Right lobe of liver (tissue), 6 donors: ENCODE data around the gene COL4A1. TPM values are rescaled to one million over a fixed set of nuclear protein-coding genes. Genes with fewer than 3 reads are reported as not detected.

ENCODE experiments used
- ATAC-seq, 4 donors: fragments of 200-7000 bp; cut with Tn5 transposase; one replicate each; pipeline ENCODE4 v1.9.1; 2020; ENCODE audit warnings: mild to moderate bottlenecking in 4 of 4, moderate library complexity in 4 of 4
- DNase-seq, 3 donors: peaks; one replicate each; pipeline ENCODE4 v3.0.0-alpha.2; 2020
- H3K27ac ChIP-seq, 3 donors: fragments of 200-600 bp; one replicate each; pipeline ENCODE4 v1.8.0; 2022
- H3K27me3 ChIP-seq, 2 donors: fragments of 200-600 bp; one replicate each; pipeline ENCODE4 v1.8.0; 2022
- H3K36me3 ChIP-seq, 4 donors: fragments of 200-600 bp; sonication (generic) in 1 of 4; one replicate each; pipeline versions ENCODE4 v1.5.1 to v1.8.0; 2017 to 2022; ENCODE audit warnings: control low read depth in 1 of 4
- H3K4me1 ChIP-seq, 4 donors: fragments of 200-600 bp; sonication (generic) in 1 of 4; one replicate each; pipeline versions ENCODE4 v1.5.1 to v1.8.0; 2017 to 2022; ENCODE audit warnings: control low read depth in 1 of 4
- H3K4me3 ChIP-seq, 3 donors: fragments of 200-600 bp; one replicate each; pipeline ENCODE4 v1.8.0; 2022
- H3K9me3 ChIP-seq, 4 donors: fragments of 200-600 bp; sonication (generic) in 1 of 4; one replicate each; pipeline versions ENCODE4 v1.5.1 to v1.8.0; 2017 to 2022; ENCODE audit warnings: control low read depth in 1 of 4
- CTCF ChIP-seq, 4 donors: fragments of 200-600 bp in 3 of 4; fragments of 450-650 bp in 1 of 4; IDR thresholded peaks; one replicate each; pipeline versions ENCODE4 v1.5.1 to v1.8.0; 2016 to 2022; ENCODE audit warnings: antibody characterized with exemption in 4 of 4, mild to moderate bottlenecking in 2 of 4
- POLR2A ChIP-seq: fragments of 450-650 bp; IDR thresholded peaks from one replicate; pipeline ENCODE4 v1.6.1; 2017; ENCODE audit warnings: antibody characterized with exemption, mild to moderate bottlenecking
- WGBS: methylation state at CpG from one replicate; pipeline ENCODE4 v1.1.6; 2018; ENCODE audit warnings: low coverage, low lambda C conversion rate; ENCODE audit not compliant: insufficient coverage; ENCODE audit errors: missing lambda C conversion rate; 5-methylcytosine and 5-hydroxymethylcytosine counted together
- intact Hi-C, 2 donors: fragments of 100-400 bp; cut with DNase I; formaldehyde crosslinking; loops; one replicate each; pipeline versions ENCODE4 v1.11.2 to v1.14.1; 2022
- total RNA-seq, 6 experiments: library from RNA; depleted of rRNA in 2 of 6; stranded (reverse); fragments of >200 nt in 2 of 6; fragmentation: NEBNext Ultra II Directional in 3 of 6; extraction: Animal tissue kit (Norgen Biotek cat#: 25700) in 3 of 6; gene quantifications; one replicate each; pipeline versions ENCODE4 v1.1.0 to v1.2.4, GENCODE V29; 2016 to 2023
- donor health status: DM: no; HTN: yes; CAD: no.
- donor health status: DM: no; HTN: no; CAD: no.
- donor health status: DM: no; HTN: no; CAD: no.
- donor health status: DM: no; HTN: yes; CAD: no.
- donor health status: DM: no; HTN: yes; CAD: no.

Gene COL4A1
- total RNA-seq, 6 experiments from 2014 or later, result 8.0 to 89.8 (median 41.1) TPM

GRCh38 chr13:110240943-110241342 lies 66.0 kb downstream of the COL4A1 start:
- no peaks in the 10 kb centered on the region for H3K27me3 ChIP-seq
- no peak for DNase-seq
- WGBS, result 86% methylated on average over 7 of the region's 7 CpGs
- no peak for ATAC-seq
- no peak overlapping the region for H3K27ac ChIP-seq
- no peaks in the 10 kb centered on the region for H3K4me1 ChIP-seq
- intact Hi-C loops, result no loop called here
- no peaks in the 10 kb centered on the region for H3K9me3 ChIP-seq
- TF ChIP-seq POLR2A (no peak), CTCF (IDR thresholded peaks at IDR 0.05) (no peak)
- H3K36me3 ChIP-seq, result no peaks in the 10 kb centered on the region
- H3K4me3 ChIP-seq, result no peak overlapping the region

GRCh38 chr13:110240352-110240751 lies 66.6 kb downstream of the COL4A1 start:
- Histone ChIP-seq H3K27me3 (no peaks in the 10 kb centered on the region), H3K4me1 (no peaks in the 10 kb centered on the region), H3K27ac (no peak overlapping the region), H3K4me3 (no peak overlapping the region), H3K36me3 (no peaks in the 10 kb centered on the region), H3K9me3 (no peaks in the 10 kb centered on the region)
- TF ChIP-seq CTCF (IDR thresholded peaks at IDR 0.05) (no peak), POLR2A (no peak)
- intact Hi-C loops, result no loop called here
- peak in 1 of 4 donors; percentile 39 for ATAC-seq
- no peak for DNase-seq
- WGBS, result 76% methylated on average over 4 of the region's 10 CpGs

GRCh38 chr13:110239280-110240125 lies 67.5 kb downstream of the COL4A1 start:
- TF ChIP-seq CTCF (IDR thresholded peaks at IDR 0.05), result peak in 1 of 4 donors; percentile 8
- no peak for TF ChIP-seq POLR2A
- ATAC-seq (no peak), DNase-seq (no peak)
- intact Hi-C loops, result no loop called here
- no peaks in the 10 kb centered on the region for H3K36me3 ChIP-seq
- WGBS, result 38% methylated on average over 5 of the region's 5 CpGs
- H3K27ac ChIP-seq, result peak overlapping the region in 1 of 3 donors; percentile 4
- H3K27me3 ChIP-seq, result no peaks in the 10 kb centered on the region
- H3K4me3 ChIP-seq, result no peak overlapping the region
- H3K9me3 ChIP-seq, result no peaks in the 10 kb centered on the region
- no peaks in the 10 kb centered on the region for H3K4me1 ChIP-seq

GRCh38 chr13:110238818-110239195 lies 68.2 kb downstream of the COL4A1 start:
- intact Hi-C loops, result no loop called here
- Histone ChIP-seq H3K9me3 (no peaks in the 10 kb centered on the region), H3K36me3 (no peaks in the 10 kb centered on the region), H3K4me3 (no peak overlapping the region), H3K4me1 (no peaks in the 10 kb centered on the region), H3K27ac (peak overlapping the region in 1 of 3 donors; percentile 6), H3K27me3 (no peaks in the 10 kb centered on the region)
- WGBS, result 32% methylated on average over 1 of the region's 1 CpG
- ATAC-seq (peak in 3 of 4 donors; percentile 21 to 43 (median 41)), DNase-seq (no peak)
- TF ChIP-seq POLR2A (no peak), CTCF (IDR thresholded peaks at IDR 0.05) (no peak)
